Uterus (tissue), 4 donors: ENCODE data around the gene MARCO. TPM values are rescaled to one million over a fixed set of nuclear protein-coding genes. Genes with fewer than 3 reads are reported as not detected.

Experiments
- DNase-seq, 2 donors: peaks; one replicate each; pipeline ENCODE4 v3.0.0-alpha.2; 2019 to 2020
- H3K27ac ChIP-seq, 2 donors: fragments of 200-600 bp; sonication (generic); 1 replicate in 1 of 2; 2 replicates in 1 of 2; pipeline ENCODE4 v1.5.1; 2016 to 2018
- H3K27me3 ChIP-seq, 2 donors: fragments of 200-600 bp; sonication (generic); one replicate each; pipeline ENCODE4 v1.5.1; 2018 to 2019; ENCODE audit warnings: control low read depth in 1 of 2
- H3K36me3 ChIP-seq, 2 donors: fragments of 200-600 bp; sonication (generic); one replicate each; pipeline ENCODE4 v1.5.1; 2019; ENCODE audit warnings: control low read depth in 1 of 2
- H3K4me1 ChIP-seq, 2 donors: fragments of 200-600 bp; sonication (generic); one replicate each; pipeline ENCODE4 v1.5.1; 2018 to 2019; ENCODE audit warnings: control low read depth in 1 of 2
- H3K4me3 ChIP-seq, 2 donors: fragments of 200-600 bp; sonication (generic); 1 replicate in 1 of 2; 2 replicates in 1 of 2; pipeline ENCODE4 v1.5.1; 2018 to 2019; ENCODE audit warnings: mild to moderate bottlenecking in 1 of 2
- H3K9me3 ChIP-seq, 2 donors: fragments of 200-600 bp; sonication (generic); one replicate each; pipeline ENCODE4 v1.5.1; 2019; ENCODE audit warnings: control low read depth in 1 of 2
- CTCF ChIP-seq, 4 experiments: fragments of 200-600 bp in 2 of 4; fragments of 450-650 bp in 2 of 4; sonication (generic) in 2 of 4; IDR thresholded peaks; one replicate each; pipeline ENCODE4 v1.5.1; 2016 to 2019; ENCODE audit warnings: antibody characterized with exemption in 4 of 4, mild to moderate bottlenecking in 2 of 4, moderate library complexity in 1 of 4
- POLR2A ChIP-seq, 2 donors: fragments of 450-650 bp; IDR thresholded peaks; one replicate each; pipeline ENCODE4 v1.6.1; 2016; ENCODE audit warnings: antibody characterized with exemption in 2 of 2, mild to moderate bottlenecking in 1 of 2, moderate library complexity in 1 of 2
- intact Hi-C: fragments of 100-400 bp; cut with DNase I; formaldehyde crosslinking; loops from one replicate; pipeline ENCODE4 v1.15.1; 2023; ENCODE audit warnings: low total_unique reads
- total RNA-seq, 4 donors: library from RNA; depleted of rRNA in 3 of 4; stranded (reverse); fragments of >200 nt in 3 of 4; gene quantifications; one replicate each; pipeline versions ENCODE4 v1.1.0 to v1.2.4, GENCODE V29; 2014 to 2023
- donor health status: DM: yes; HTN: yes; CAD: no.

The MARCO gene
- total RNA-seq, result 1 to 10 TPM in 2 of 4 donors, not detected in 2; 2.1 to 2.3 TPM

- Histone ChIP-seq H3K36me3 (no peaks in the 10 kb centered on the region), H3K27ac (no peak within 1 kb of the TSS), H3K9me3 (no peaks in the 10 kb centered on the region), H3K27me3 (no peaks in the 10 kb centered on the region), H3K4me3 (no peak within 1 kb of the TSS), H3K4me1 (no peaks in the 10 kb centered on the region)
- DNase-seq, result no peak
- intact Hi-C loops, result no loop called here
- TF ChIP-seq POLR2A (IDR thresholded peaks at IDR 0.05) (no peak), CTCF (IDR thresholded peaks at IDR 0.05) (no peak)
Measured at GRCh38 chr2:118942031-118942430, at the start of gene MARCO. TSS of gene MARCO (plus strand) at chr2:118942194. CDS start at chr2:118942301, 107 bp downstream.

GRCh38 chr2:118893100-118893499 is 48.9 kb upstream of the MARCO start:
- Histone ChIP-seq H3K9me3 (no peaks in the 10 kb centered on the region), H3K27me3 (no peaks in the 10 kb centered on the region), H3K36me3 (no peaks in the 10 kb centered on the region), H3K4me3 (no peak overlapping the region), H3K27ac (no peak overlapping the region), H3K4me1 (no peaks in the 10 kb centered on the region)
- no peak for DNase-seq
- intact Hi-C loops, result no loop called here
- TF ChIP-seq CTCF (IDR thresholded peaks at IDR 0.05), result no peak
- TF ChIP-seq POLR2A (IDR thresholded peaks at IDR 0.05), result no peak

GRCh38 chr2:118902266-118903028 is 39.5 kb upstream of the MARCO start:
- no peaks in the 10 kb centered on the region for H3K9me3 ChIP-seq
- intact Hi-C loops, result no loop called here
- no peaks in the 10 kb centered on the region for H3K36me3 ChIP-seq
- no peak overlapping the region for H3K27ac ChIP-seq
- no peak overlapping the region for H3K4me3 ChIP-seq
- no peak for DNase-seq
- no peaks in the 10 kb centered on the region for H3K4me1 ChIP-seq
- no peaks in the 10 kb centered on the region for H3K27me3 ChIP-seq
- TF ChIP-seq POLR2A (IDR thresholded peaks at IDR 0.05) (no peak), CTCF (IDR thresholded peaks at IDR 0.05) (no peak)

- H3K9me3 ChIP-seq, result no peaks in the 10 kb centered on the region
- TF ChIP-seq CTCF (IDR thresholded peaks at IDR 0.05) (no peak), POLR2A (IDR thresholded peaks at IDR 0.05) (no peak)
- H3K27ac ChIP-seq, result no peak overlapping the region
- DNase-seq, result no peak
- H3K36me3 ChIP-seq, result no peaks in the 10 kb centered on the region
- intact Hi-C loops, result no loop called here
- no peaks in the 10 kb centered on the region for H3K4me1 ChIP-seq
- H3K27me3 ChIP-seq, result no peaks in the 10 kb centered on the region
- H3K4me3 ChIP-seq, result no peak overlapping the region
Measured at GRCh38 chr2:118903029-118903351, 39.0 kb upstream of the MARCO start.

- Histone ChIP-seq H3K36me3 (no peaks in the 10 kb centered on the region), H3K27ac (no peak overlapping the region), H3K9me3 (no peaks in the 10 kb centered on the region), H3K4me1 (no peaks in the 10 kb centered on the region), H3K4me3 (no peak overlapping the region), H3K27me3 (no peaks in the 10 kb centered on the region)
- TF ChIP-seq POLR2A (IDR thresholded peaks at IDR 0.05) (no peak), CTCF (IDR thresholded peaks at IDR 0.05) (no peak)
- DNase-seq, result no peak
- intact Hi-C loops, result no loop called here
Measured at GRCh38 chr2:118903551-118904479, 38.2 kb upstream of the MARCO start.
